ENCODE data around the gene SNUPN.

Gene SNUPN

DNA sequence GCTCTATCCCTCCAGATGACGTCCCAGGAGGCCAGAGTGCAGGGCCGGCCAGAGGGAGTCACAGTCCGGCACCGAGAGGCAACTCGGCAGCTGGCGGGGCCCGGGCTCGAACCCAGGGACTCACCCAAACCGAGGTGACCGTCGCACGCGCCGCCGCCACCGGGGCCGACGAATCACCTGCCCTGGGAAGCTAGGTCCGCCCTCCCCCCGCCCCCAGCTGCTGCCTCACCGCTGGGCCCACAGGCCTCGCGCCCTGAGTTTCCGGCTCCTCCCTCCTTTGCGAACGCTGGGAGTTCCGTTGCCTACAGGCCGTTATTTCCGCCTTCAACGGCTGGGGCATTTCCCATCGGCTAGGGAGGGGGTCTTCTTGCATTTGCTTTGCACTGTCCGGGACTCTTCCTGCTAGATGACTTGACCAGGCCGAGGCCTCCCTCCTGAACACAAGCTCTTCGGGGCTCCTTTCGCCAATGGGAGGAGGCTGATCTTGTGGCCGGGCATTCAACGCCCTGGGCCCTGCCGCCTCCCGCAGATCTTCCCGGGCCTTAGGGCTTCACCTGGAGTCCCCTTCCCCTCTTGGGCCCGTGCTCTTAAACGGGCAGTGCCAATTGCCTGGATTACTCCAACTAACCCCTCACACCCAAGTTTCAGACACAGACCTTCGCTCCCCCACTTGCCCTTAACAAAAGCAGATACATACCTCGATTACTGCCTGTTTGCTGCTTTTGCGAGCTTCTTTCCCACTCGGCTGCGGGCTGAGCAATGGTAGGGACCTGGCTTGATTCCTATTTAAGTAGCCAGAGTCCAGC, at the start of gene SNUPN:
SNUPN (minus strand) TSS at position 184 of the 806 bp plus-strand sequence. CDS start 4,674 bp downstream, outside the sequence.
- peak; percentile 82 for DNase-seq (ENCODE audit: low read depth)

DNA sequence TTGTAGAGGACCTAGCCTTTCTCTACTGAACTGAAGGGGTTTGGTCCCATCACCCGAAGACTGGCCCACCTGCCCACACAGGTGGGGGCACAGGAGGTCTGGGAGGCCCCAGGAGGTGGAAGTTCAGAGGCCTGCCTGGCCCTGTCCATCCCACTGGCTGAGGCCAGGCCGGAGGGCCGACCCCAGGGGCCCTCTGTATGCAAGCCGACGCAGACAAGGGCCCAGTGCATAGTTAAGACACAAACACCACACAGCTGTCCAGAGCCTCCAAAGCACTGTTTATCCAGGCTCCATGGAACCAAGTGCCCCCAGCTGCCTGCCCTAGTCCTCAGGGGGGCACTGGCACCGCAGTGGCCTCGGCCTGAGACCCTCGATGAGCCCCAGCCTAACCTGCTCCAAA, 48.8 kb upstream of the SNUPN start:
- DNase-seq (ENCODE audit: low read depth) = no peak

DNA sequence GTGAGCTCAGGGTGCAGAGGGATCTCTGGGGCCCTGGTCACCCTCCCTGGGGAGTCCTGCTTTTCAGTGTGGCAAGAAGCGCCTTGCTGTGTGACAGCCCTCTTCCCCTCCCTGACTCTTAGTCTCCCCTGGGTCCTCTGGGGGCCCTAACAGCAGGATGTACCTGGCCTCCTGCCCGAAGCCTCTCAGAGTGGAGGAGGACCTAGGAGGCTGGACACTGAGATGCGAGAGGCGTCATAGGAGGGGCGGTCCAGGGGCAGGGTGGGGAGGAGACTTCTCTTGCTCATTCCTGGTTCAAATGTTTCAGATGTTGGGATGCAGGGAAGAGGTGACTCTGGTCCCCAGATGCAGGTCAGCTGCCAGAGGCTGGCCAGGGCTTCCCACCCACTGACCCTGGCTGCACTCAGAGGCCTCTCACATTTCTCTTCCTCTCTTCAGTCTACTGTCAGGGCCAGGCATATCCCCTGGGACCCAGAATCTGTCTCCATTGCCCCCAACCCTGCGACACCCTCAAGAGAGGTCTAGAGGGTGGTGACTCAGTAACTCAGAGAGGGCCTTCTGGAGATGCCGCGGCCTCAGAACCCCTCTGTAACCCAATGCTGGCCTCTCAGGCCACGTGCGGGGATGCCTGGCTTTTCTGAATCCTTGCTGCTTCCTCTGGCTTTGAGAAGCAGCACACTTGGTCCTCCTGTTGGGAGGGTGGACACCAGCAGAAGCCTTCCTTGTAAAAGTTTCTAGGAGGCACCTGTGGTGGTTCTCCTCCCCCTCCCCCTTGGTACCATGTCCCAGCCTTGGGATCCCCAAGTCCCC, 48.1 kb upstream of the SNUPN start:
- DNase-seq (ENCODE audit: low read depth) = no peak

DNA sequence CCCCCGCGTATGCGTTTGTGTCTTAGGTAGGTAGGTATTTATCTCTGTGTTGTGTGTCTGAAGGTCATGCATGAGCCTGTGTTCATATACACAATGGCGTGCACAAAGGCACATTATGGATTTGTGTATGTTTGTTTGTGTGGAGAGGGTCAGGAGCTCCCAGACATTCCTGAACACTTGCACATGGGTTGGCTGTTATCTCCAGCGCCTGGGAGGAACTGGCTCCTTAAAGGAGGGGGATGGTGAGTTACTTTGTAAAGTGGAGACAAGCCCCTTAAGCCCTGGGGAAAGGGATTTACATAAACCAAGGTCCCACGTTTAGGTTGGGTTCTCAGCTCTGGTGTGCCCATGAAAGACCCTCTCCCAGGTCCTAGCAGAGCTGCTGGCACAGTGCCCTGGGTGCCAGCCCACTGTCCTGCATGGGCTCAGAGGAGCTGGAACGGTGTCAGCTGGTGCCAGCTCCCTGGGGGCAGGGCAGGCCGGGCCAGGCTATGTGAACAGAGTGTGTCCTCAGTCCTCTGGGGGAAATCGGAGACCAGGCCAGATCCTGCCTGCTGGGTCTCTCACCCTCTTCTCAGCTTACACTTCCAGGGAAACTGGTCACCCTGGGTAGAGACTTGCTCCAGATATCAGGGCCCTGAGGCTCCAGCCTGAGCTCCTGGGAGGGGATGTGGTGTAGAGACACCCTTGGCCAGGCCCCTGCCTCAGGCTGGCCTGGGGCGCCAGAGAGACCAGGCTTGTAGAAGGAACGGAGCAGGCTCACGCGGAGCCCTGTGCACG, 47.3 kb upstream of the SNUPN start:
- DNase-seq (ENCODE audit: low read depth) = no peak

DNA sequence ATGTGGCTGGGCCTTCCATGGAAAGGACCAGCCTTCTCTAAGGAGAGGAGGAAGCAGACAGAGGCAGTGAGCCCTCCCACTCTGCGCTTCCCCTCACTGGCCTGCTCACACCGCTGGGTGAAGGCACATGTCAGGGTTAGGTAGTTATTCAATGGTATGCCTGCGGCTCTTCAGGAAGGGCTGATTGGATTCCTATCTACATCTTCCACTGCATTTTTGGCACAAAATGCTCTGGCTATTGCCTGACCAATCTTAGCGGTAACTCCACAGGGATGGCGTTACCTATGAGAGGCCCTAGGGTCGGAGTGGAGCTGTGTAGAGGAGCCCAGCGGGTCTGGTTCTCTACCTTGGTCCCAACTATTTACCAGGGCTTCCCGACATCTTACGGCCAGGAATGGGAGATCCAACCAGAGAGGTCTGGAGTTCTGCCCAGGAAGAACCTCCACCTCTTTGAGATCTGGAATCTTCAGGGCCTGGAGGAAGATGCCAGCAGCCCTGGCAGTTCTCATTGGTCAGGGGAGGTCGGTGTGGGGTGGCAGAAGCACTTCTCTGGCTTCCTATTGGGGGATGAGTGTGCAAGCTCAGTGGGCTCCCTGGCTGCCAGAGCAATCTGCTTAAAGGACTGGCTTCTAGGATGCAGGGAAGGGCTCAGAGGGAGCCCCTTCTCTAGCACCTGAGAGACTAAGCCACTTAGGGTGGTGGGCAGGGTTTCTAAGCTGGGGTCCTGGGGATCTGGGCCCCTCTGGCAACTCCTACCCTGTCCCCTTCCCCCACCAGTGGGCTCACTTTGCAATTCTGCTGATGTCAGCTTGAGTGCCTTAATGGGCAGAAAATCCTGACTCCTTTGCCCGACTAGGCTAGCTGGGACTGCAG, 46.4 kb upstream of the SNUPN start:
- DNase-seq (ENCODE audit: low read depth) = no peak

DNA sequence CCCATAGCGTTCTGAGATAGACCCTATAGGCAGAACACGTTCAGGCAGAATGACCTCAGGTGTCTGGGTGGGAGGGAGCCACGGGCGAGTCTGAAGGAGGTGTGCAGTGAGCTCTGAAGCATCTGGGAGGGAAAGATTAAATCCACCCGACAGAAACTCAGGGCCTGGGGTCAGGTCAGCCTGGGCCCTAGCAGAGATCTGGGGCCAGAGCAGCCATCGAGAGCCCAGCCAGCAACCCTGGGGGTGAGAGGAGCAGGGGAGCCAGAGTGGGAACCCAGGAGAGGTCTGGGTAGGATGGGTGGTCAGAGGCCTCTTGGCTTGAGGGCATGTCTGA, 44.3 kb upstream of the SNUPN start:
- no peak for DNase-seq (ENCODE audit: low read depth)

DNA sequence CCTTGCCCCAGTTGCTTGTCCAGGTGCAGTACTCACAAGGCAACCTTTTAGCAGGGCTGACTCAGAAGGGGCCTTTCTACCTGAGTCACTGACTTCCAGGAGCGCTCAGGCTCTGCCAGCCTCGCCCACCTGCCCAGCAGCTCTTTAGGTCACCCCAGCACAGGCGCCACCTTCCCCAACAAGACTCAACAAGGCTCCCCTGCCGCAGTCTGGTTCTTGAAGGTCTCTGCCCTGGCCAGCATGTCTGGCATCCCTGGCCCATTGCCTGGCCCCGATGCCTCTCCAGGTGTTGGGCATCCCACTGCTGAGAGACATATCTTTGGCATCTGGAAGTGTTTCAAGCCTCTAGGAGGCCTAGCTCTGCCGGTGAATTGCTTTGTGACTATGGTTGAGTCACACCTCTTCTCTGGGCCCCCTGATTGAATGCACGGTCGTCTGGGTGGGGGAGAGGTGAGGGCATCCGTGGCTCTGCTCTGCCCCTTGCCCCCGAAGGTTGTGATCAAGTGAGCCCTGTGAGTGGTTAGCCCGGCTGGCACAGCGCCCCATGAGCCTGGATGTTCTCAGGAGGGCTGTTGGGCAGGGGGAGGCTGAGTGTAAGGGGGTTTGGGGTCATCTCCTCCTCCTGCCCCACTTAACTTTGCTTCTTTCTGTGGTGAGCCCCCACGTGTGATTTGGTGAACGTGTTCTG, 43.8 kb upstream of the SNUPN start:
- no peak for DNase-seq (ENCODE audit: low read depth)

DNA sequence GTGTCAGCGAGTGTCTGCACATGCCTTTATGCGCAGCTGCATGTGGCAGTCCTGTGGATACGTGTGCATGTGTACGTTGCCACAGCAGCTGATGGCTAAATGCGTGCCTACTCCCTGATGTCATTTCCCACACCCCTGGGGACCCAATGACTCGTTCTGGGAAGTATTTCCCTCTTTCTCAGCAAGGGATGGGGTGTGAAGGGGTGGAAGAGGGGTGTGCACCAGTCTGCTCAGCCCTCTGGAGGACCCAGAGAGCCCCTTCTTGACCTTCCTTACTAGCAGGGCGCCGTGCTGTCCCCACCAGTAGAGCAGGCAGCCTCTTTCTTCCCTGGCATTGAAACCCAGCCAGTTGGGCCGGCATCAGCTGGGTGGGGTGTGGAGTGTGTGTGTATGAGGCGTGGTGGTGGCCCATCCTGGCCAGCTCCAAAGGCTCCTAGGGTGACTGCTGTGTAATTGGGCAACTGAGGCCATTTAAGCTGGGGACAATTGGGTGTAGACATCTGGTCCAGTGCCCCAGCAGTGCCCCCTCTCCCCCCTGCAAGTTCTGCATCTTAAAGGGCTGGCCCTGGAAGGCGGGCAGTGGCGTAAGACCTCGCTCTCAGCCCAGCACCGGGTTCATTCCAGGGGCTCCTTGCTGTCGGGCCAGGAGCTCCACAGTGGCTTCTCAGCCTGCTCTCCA, 41.4 kb upstream of the SNUPN start:
- DNase-seq (ENCODE audit: low read depth) = no peak

DNA sequence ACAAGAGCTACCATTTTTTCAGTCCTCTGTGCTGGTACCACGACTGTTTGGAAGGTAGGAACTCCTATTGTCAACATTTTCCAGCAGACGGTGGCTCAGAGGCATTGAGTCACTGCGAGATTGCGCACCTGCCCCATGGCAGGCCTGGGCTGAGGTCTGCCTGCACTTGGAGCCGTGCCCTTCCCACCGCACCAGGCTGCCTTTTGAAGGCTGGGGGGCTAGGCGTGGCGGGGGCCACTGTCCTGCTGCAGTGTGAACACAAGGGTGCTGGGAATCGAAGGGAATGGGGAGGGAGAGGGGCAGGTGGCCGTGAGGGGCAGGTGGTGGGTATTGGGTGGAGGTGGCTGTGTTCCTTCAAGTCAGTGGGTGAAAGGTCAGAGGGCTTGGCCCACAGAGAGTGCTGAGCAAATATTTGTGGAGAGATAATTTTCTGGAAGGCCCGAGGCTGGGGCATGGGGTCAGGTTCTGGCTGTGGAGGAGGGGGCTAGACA, 38.5 kb upstream of the SNUPN start:
- DNase-seq (ENCODE audit: low read depth) = no peak

DNA sequence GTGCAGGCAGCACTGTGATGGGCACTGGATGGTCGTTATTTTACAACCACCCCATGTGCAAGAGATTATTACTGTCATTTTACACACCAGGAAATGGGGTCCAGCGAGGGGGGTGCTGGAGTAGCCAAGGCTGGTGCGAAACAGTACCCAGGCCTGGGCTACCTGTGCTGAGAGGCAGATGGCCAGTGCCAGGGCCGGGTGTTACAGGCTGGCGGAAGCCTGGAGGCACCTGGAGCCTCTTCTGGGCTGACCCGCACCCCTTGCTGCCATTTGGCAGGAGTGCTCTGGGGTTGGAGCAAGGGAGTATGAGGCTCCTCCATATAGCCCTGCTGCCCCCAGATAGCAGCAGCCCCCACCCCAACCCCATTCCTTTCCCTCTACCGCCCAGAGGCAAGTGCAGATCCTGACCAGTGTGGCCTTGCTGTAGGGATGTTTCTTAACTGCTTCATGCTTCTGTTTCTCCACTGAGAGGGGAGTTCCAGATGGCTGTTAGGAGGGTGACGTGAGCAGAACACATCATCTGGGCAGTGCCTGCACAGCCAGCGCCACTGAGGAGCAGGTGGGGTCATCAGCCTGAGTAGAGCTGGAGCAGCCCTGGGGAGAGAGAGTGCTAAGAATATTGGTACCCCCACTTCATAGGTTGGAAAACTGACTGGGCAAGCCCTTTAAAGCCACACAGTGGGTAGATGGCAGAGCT, 37.4 kb upstream of the SNUPN start:
- DNase-seq (ENCODE audit: low read depth) = no peak

DNA sequence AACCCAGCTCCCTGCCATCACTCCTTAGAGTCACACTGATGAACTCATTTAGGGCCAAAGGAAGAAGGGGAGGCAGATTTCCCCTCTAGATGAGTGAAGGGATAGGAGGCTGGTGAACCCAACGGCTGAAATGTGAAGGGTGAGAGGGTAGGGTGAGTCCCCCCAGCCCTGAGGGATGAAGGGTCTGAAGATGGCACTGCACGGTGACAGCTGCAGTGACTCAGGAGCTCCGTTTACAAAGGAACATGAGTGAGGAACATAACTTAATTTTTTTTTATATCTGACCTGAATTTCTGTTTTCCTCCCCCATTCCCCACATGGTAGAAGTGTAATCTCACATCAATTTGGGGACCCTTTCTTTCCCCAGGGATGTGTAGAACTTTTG, 36.2 kb upstream of the SNUPN start:
- no peak for DNase-seq (ENCODE audit: low read depth)

DNA sequence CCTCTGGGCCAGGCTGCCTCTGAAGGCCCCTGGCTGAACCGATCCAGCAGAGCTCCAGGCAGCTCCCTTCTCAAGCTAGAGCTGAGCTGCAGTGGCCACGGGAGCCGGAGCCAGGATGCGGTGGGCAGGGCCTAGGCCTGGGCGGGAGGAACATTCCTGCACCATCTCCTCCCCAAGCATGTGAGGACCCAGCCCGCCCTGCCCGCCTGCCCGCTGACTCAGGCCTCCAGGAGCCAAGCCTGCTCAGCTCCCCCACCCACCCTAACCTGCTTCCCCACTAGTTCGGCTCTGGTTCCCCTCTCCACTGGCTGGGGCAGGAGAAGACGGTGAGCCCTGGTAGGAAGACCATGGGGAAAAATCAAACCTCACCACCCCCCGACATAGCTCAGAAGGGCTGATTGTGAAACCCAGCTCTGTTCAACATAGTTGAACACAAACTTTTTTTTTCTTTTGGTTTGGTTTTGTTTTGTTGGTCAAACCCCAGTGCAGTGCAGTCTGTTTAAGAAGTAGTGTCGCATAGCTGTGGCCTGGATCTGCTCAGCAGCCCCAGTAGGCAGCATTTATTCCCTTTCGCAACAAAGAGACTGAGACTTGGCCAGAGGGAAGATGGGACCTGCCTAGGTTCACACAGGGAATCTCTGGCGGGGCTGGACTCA, 35.7 kb upstream of the SNUPN start:
- no peak for DNase-seq (ENCODE audit: low read depth)

DNA sequence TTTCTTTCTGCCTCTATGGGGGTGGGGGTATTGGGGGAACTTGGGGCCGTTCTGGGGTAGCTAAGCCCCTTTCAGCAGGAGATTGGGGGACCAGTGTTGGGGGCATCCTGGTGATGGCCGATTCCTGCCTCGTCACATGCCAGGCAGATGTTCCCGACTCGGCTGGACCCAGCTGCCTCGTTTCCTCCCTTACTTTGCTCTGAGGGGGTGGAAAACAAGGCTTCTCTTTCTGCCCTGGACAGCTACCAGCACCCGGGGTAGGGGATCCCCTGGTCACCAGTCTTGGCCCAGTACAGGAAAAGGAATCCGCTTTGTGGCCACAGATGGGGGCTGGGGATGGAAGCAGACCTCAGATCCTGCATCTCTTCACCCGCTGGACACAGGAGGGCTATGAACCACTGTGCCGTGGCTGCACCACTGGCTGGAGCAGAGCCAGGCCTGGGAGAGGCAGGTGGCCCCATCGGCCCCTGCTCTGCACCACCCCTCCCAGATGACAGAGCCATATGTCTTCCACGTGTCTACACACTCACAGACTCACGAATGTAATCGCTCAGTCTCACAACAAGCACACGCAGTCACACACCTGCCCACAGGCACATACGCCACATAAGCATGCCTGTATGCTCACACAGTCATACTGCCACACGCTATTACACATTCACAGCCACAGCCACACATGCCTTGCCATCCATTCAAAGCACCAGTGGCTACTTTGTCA, 34.6 kb upstream of the SNUPN start:
- no peak for DNase-seq (ENCODE audit: low read depth)

DNA sequence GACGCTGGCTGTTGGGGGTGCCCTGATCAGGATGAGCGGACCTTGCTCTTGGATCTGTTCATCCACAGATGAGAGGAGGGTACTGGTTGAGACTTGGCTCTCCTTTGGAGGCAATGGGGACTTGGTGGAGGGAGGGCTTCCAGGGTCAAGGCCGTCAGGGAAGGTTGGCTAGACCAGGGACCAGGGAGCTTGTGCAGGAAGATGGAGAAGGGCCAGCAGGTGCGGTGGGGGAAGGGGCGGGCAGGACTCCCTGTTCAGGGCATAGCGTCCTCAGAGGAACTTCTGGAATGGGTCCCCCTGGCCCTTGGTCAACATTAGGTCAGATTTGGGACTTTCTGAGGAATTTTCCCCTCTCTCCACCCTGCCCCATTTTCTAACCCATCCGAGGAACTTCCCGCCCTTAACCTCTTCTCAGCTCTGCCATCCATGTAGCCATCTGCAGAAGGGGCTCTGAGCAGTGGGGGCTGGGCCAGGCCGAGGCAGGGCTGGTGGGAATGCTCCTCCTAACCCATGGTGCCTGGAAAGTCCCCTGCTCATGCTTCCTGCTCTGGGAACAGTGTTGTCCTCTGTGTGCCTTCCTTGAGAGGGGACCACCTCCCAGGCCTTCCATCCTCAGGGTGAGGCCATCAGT, 33.7 kb upstream of the SNUPN start:
- DNase-seq (ENCODE audit: low read depth) = no peak

DNA sequence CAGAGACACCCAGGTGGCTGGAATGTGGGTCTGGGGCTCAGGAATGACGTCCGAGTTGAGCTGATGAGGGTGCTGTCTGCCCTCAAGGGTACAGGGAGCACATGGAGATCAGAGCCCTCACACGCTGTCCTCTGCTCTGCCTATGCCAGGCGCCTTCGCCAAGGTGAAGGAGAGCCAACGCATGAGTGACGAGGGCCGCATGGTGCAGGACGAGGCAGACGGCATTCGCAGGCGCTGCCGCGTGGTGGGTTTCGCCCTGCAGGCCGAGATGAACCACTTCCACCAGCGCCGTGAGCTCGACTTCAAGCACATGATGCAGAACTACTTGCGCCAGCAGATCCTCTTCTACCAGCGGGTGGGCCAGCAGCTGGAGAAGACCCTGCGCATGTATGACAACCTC, 31.3 kb upstream of the SNUPN start:
- no peak for DNase-seq (ENCODE audit: low read depth)

DNA sequence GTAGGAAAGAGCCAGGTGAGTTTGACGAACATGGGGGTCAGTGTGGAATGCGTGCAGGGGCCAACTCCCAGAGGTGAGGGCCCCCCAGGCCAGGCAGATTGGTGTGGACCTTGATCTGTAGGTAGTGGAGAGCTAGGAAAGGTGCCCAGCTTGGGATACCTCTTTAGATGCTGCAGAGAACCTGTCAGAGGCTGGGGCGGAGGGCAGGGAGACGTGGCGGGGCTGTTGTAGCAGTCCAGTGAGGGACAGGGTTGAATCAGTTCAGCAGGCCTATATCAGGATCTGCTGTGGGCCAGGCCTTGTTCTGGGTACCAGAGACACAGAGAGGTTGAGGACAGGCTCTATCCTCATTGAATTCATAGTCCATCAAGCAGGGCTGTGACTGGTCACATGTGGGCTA, 30.8 kb upstream of the SNUPN start:
- no peak for DNase-seq (ENCODE audit: low read depth)

DNA sequence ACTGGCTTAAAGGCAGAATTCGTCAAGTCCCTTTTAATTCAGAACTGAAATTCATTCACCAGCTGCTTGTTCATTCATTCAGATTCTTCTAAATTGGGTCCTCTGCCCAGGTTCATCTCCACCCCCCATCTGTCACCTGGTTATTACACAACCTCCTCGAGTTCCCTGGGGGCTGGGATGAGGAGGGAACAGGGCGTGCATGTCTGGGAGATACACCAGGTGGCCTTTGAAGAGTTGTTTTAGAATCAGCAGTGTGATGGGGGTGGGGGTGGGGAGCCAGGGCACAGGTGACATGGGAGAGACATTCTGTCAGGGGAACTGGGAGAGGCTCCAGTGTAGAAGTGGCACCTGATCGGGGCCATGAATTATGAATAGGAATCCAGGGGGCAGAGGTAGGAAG, 30.4 kb upstream of the SNUPN start:
- no peak for DNase-seq (ENCODE audit: low read depth)
